GM18867 (cell line): ENCODE measurements around the gene ARHGAP24.
"Not testable (repeated sequence)": the region's sequence is repeated elsewhere in the genome, so short reads cannot be mapped to it uniquely, and the experiment has no call there.

ENCODE experiments used
- ATAC-seq: cut with Tn5 transposase; IDR thresholded peaks from one replicate; pipeline ENCODE4 v1.9.1; 2021; ENCODE audit warnings: mild to moderate bottlenecking, moderate library complexity; ENCODE audit not compliant: unreplicated experiment

ARHGAP24 gene

GRCh38 chr4:85993641-85994040, 518.7 kb downstream of the ARHGAP24 start:
- ATAC-seq = no peak

GRCh38 chr4:85994576-85994975, 519.6 kb downstream of the ARHGAP24 start:
- no peak for ATAC-seq

GRCh38 chr4:85995361-85995760, 520.4 kb downstream of the ARHGAP24 start:
- ATAC-seq = peak; percentile 59

- no peak for ATAC-seq
Measured at GRCh38 chr4:86001591-86001990, 526.6 kb downstream of the ARHGAP24 start.

- no peak for ATAC-seq
Measured at GRCh38 chr4:86004030-86004429, 529.1 kb downstream of the ARHGAP24 start.

GRCh38 chr4:86006057-86006456, 531.1 kb downstream of the ARHGAP24 start:
- ATAC-seq = no peak

GRCh38 chr4:86007042-86007441, 532.1 kb downstream of the ARHGAP24 start:
- no peak for ATAC-seq

GRCh38 chr4:86011117-86011516, 536.2 kb downstream of the ARHGAP24 start:
- ATAC-seq = no peak

GRCh38 chr4:86013621-86014020, 538.7 kb downstream of the ARHGAP24 start:
- no peak for ATAC-seq

GRCh38 chr4:86014599-86014998, 539.6 kb downstream of the ARHGAP24 start:
- ATAC-seq = peak; percentile 80

- no peak for ATAC-seq
Measured at GRCh38 chr4:86015412-86016350, 540.7 kb downstream of the ARHGAP24 start.

GRCh38 chr4:86019362-86019761, 544.4 kb downstream of the ARHGAP24 start:
- ATAC-seq = no peak

- no peak for ATAC-seq
Measured at GRCh38 chr4:86019906-86020305, 545.0 kb downstream of the ARHGAP24 start.

GRCh38 chr4:86021671-86022070, 546.7 kb downstream of the ARHGAP24 start:
- ATAC-seq = not testable (repeated sequence)

GRCh38 chr4:86026720-86027119, 551.8 kb downstream of the ARHGAP24 start:
- no peak for ATAC-seq

- ATAC-seq = no peak
Measured at GRCh38 chr4:86031927-86032326, 557.0 kb downstream of the ARHGAP24 start.

- no peak for ATAC-seq
Measured at GRCh38 chr4:86032476-86033022, 557.6 kb downstream of the ARHGAP24 start.

- ATAC-seq = no peak
Measured at GRCh38 chr4:86033171-86033570, 558.2 kb downstream of the ARHGAP24 start.

GRCh38 chr4:86034616-86035015, 559.7 kb downstream of the ARHGAP24 start:
- no peak for ATAC-seq

- ATAC-seq = no peak
Measured at GRCh38 chr4:86035688-86036087, 560.7 kb downstream of the ARHGAP24 start.

- no peak for ATAC-seq
Measured at GRCh38 chr4:86036736-86037135, 561.8 kb downstream of the ARHGAP24 start.

- no peak for ATAC-seq
Measured at GRCh38 chr4:86038037-86038436, 563.1 kb downstream of the ARHGAP24 start.
